WTC11 (cell line): ENCODE data around the gene RASSF8.

Experiments
- CBFB ChIP-seq: sonication (generic); formaldehyde crosslinking; IDR thresholded peaks from 2 replicates; pipeline ENCODE4 v1.8.1; 2022; ENCODE audit warnings: mild to moderate bottlenecking, low read depth, missing genetic modification reagents
- CTCF ChIP-seq: fragments of 200-600 bp; IDR thresholded peaks from 2 replicates; pipeline ENCODE4 v1.8.0; 2022; ENCODE audit warnings: antibody characterized with exemption
- MYBL2 ChIP-seq: sonication (generic); formaldehyde crosslinking; IDR thresholded peaks from 2 replicates; pipeline ENCODE4 v1.8.1; 2023; ENCODE audit warnings: mild to moderate bottlenecking, moderate library complexity, missing genetic modification reagents
- NR2C2 ChIP-seq: sonication (generic); formaldehyde crosslinking; IDR thresholded peaks from 2 replicates; pipeline ENCODE4 v1.8.0; 2022; ENCODE audit warnings: mild to moderate bottlenecking, missing genetic modification reagents
- NR3C1 ChIP-seq: sonication (generic); formaldehyde crosslinking; conservative IDR thresholded peaks from 2 replicates; pipeline ENCODE4 v1.8.1; 2023; ENCODE audit warnings: low read depth, mild to moderate bottlenecking, missing genetic modification reagents
- PRDM15 ChIP-seq: sonication (generic); formaldehyde crosslinking; IDR thresholded peaks from 2 replicates; pipeline ENCODE4 v1.8.0; 2022; ENCODE audit warnings: missing genetic modification reagents
- ZNF317 ChIP-seq: sonication (generic); formaldehyde crosslinking; IDR thresholded peaks from 2 replicates; pipeline ENCODE4 v1.8.1; 2023; ENCODE audit warnings: low read depth, mild to moderate bottlenecking, moderate library complexity, missing genetic modification reagents, borderline replicate concordance
- ZNF423 ChIP-seq: fragments of 250-450 bp; sonication (Bioruptor Pico); IDR thresholded peaks from 2 replicates; pipeline ENCODE4 v2.1.2; 2022; ENCODE audit warnings: mild to moderate bottlenecking, moderate library complexity
- TF ChIP-seq, protein P1 (sequence below): sonication (generic); formaldehyde crosslinking; IDR thresholded peaks from 2 replicates; pipeline ENCODE4 v1.8.1; 2023; ENCODE audit warnings: mild to moderate bottlenecking, missing genetic modification reagents, borderline replicate concordance

- no peak for TF ChIP-seq NR2C2 (CRISPR knock-in tag)
- TF ChIP-seq CTCF = no peak
- no peak for TF ChIP-seq NR3C1 (CRISPR knock-in tag)
- TF ChIP-seq CBFB (CRISPR knock-in tag) = no peak
- no peak for TF ChIP-seq MYBL2 (CRISPR knock-in tag)
- TF ChIP-seq, protein P1, sequence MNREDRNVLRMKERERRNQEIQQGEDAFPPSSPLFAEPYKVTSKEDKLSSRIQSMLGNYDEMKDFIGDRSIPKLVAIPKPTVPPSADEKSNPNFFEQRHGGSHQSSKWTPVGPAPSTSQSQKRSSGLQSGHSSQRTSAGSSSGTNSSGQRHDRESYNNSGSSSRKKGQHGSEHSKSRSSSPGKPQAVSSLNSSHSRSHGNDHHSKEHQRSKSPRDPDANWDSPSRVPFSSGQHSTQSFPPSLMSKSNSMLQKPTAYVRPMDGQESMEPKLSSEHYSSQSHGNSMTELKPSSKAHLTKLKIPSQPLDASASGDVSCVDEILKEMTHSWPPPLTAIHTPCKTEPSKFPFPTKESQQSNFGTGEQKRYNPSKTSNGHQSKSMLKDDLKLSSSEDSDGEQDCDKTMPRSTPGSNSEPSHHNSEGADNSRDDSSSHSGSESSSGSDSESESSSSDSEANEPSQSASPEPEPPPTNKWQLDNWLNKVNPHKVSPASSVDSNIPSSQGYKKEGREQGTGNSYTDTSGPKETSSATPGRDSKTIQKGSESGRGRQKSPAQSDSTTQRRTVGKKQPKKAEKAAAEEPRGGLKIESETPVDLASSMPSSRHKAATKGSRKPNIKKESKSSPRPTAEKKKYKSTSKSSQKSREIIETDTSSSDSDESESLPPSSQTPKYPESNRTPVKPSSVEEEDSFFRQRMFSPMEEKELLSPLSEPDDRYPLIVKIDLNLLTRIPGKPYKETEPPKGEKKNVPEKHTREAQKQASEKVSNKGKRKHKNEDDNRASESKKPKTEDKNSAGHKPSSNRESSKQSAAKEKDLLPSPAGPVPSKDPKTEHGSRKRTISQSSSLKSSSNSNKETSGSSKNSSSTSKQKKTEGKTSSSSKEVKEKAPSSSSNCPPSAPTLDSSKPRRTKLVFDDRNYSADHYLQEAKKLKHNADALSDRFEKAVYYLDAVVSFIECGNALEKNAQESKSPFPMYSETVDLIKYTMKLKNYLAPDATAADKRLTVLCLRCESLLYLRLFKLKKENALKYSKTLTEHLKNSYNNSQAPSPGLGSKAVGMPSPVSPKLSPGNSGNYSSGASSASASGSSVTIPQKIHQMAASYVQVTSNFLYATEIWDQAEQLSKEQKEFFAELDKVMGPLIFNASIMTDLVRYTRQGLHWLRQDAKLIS (CRISPR knock-in tag) = no peak
- TF ChIP-seq PRDM15 (CRISPR knock-in tag) = no peak
- no peak for TF ChIP-seq ZNF423
- TF ChIP-seq ZNF317 = no peak
These were observed 33.9 kb upstream of the RASSF8 start for GRCh38 chr12:25924491-25925001.
